Activated CD4-positive, alpha-beta T cell treated with anti-CD3 and anti-CD28 coated beads, Interleukin-2, amount 50 U/mL, for 1 hour (primary cell): ENCODE results near the gene ATXN7L3.

ENCODE experiments used
- DNase-seq: peaks from one replicate; pipeline ENCODE4 v3.0.0-alpha.2; 2020

Gene ATXN7L3

GRCh38 chr17:44217738-44218343 lies 18.2 kb upstream of the ATXN7L3 start:
- DNase-seq, result no peak

- DNase-seq, result no peak
Observed at GRCh38 chr17:44216694-44217093, 17.0 kb upstream of the ATXN7L3 start.

GRCh38 chr17:44216173-44216572 lies 16.5 kb upstream of the ATXN7L3 start:
- peak; percentile 25 for DNase-seq

- no peak for DNase-seq
Observed at GRCh38 chr17:44214896-44215295, 15.2 kb upstream of the ATXN7L3 start.

GRCh38 chr17:44214230-44214494 lies 14.5 kb upstream of the ATXN7L3 start:
- no peak for DNase-seq

GRCh38 chr17:44213403-44214229 lies 13.9 kb upstream of the ATXN7L3 start:
- no peak for DNase-seq

GRCh38 chr17:44212507-44213402 lies 13.1 kb upstream of the ATXN7L3 start:
- no peak for DNase-seq

GRCh38 chr17:44211281-44212265 lies 11.9 kb upstream of the ATXN7L3 start:
- no peak for DNase-seq

GRCh38 chr17:44210342-44211192 lies 10.9 kb upstream of the ATXN7L3 start:
- peak; percentile 91 for DNase-seq

- no peak for DNase-seq
Observed at GRCh38 chr17:44209786-44210341, 10.2 kb upstream of the ATXN7L3 start.

GRCh38 chr17:44207743-44208142 lies 8.1 kb upstream of the ATXN7L3 start:
- DNase-seq, result no peak

- no peak for DNase-seq
Observed at GRCh38 chr17:44207319-44207718, 7.6 kb upstream of the ATXN7L3 start.

GRCh38 chr17:44206825-44207155 lies 7.1 kb upstream of the ATXN7L3 start:
- DNase-seq, result no peak

- no peak for DNase-seq
Observed at GRCh38 chr17:44205962-44206824, 6.5 kb upstream of the ATXN7L3 start.

GRCh38 chr17:44204441-44204882 lies 4.8 kb upstream of the ATXN7L3 start:
- no peak for DNase-seq

GRCh38 chr17:44203731-44204440 lies 4.2 kb upstream of the ATXN7L3 start:
- DNase-seq, result peak; percentile 39

GRCh38 chr17:44202756-44203155 lies 3.1 kb upstream of the ATXN7L3 start:
- DNase-seq, result no peak

GRCh38 chr17:44200478-44201155 lies 933 bp upstream of the ATXN7L3 start:
- no peak for DNase-seq
